GM12874 (cell line): ENCODE data around the gene TPST2.

Experiments
- TF ChIP-seq, protein P1 (sequence below): IDR thresholded peaks from 2 replicates; pipeline ENCODE4 v1.5.1; 2011; ENCODE audit warnings: low read depth, mild to moderate bottlenecking, control low read depth, low read length, moderate library complexity; ENCODE audit not compliant: insufficient read depth

Gene TPST2

DNA sequence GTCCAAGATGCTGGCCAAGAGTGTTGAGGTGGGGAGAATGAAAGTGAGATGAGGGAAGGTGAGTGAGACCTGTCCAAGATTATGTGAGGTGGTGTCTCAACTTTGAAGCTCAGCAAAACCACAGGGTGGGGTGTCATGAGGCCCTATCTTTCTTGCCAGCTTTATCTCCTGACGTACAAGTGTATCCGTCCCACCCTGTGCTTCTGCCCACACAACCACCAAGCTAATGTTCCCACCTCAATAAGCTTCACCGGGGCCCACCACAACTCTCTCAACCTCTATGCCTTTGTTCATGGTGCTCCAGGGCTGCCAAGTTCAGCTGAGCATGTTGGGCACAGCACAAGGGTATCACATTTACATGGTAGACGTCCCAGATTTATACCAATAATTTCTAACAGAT lies 7.1 kb upstream of the TPST2 start:
- TF ChIP-seq, protein P1, sequence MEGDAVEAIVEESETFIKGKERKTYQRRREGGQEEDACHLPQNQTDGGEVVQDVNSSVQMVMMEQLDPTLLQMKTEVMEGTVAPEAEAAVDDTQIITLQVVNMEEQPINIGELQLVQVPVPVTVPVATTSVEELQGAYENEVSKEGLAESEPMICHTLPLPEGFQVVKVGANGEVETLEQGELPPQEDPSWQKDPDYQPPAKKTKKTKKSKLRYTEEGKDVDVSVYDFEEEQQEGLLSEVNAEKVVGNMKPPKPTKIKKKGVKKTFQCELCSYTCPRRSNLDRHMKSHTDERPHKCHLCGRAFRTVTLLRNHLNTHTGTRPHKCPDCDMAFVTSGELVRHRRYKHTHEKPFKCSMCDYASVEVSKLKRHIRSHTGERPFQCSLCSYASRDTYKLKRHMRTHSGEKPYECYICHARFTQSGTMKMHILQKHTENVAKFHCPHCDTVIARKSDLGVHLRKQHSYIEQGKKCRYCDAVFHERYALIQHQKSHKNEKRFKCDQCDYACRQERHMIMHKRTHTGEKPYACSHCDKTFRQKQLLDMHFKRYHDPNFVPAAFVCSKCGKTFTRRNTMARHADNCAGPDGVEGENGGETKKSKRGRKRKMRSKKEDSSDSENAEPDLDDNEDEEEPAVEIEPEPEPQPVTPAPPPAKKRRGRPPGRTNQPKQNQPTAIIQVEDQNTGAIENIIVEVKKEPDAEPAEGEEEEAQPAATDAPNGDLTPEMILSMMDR, result no peak

DNA sequence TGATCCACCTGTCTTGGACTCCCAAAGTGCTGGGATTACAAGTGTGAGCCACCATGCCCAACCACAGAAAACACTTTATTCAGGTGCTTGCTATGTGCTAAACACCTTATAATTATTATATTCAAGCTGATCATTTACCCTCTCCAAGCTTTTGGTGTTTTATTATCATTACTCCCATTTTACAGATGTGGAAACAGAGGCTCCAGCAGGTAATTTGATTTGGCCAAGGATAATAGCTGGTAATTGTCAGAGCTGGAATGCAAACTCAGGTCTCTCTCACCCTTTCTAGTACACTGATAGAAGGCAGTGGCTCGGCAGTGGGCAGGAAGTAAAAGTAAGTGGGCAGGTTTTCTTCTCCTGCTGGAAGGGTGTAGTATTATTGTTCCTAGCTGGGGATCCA lies 3.8 kb upstream of the TPST2 start:
- TF ChIP-seq, protein P1, result no peak

DNA sequence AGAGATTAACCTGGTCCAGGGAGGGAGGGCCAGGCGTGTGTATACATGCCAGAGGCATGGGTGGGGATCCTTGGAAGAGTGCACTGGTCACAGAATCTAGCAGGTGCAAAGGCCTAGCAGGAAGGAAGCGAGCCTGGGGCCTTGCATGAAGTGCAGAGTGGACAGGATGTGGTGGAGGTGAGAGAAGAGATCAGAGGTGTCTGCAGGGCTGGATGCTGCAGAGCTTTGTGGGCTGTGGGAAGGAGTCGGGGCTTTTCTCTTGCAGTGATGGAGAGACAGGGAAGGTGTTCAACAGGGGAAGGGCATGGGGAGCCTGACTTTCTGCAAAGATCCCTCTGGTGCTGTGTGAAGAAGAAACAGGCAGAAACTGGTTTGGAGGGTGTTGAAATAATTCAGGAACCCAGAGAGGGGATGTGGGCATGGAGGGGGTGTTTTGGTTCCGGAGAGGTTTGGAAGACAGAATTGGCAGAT lies 2.5 kb upstream of the TPST2 start:
- TF ChIP-seq, protein P1, result no peak

DNA sequence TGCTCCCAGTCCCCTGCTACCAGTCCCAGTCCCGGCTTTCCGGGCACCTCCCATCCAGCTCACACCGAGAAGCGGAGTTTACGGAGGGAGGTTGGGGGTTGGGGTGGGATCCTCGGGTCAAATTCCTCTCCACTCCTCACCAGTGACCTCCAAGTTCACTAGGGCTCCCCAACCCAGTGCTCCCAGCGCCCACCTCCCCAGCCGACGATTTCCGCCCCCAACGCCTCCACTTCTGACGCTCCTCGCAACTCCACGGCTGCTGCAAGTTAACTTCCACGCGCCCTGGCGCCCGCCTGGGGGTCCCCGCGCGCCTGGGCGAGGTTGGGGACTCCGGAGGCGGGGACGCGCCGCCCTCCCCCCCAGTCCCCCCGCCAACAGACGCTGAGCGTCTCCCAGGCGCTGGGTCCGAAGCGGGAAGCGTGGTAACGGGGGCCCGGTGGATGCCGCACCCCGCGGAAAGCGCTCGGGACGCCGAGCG lies 526 bp downstream of the TPST2 start:
- TF ChIP-seq, protein P1, result no peak

DNA sequence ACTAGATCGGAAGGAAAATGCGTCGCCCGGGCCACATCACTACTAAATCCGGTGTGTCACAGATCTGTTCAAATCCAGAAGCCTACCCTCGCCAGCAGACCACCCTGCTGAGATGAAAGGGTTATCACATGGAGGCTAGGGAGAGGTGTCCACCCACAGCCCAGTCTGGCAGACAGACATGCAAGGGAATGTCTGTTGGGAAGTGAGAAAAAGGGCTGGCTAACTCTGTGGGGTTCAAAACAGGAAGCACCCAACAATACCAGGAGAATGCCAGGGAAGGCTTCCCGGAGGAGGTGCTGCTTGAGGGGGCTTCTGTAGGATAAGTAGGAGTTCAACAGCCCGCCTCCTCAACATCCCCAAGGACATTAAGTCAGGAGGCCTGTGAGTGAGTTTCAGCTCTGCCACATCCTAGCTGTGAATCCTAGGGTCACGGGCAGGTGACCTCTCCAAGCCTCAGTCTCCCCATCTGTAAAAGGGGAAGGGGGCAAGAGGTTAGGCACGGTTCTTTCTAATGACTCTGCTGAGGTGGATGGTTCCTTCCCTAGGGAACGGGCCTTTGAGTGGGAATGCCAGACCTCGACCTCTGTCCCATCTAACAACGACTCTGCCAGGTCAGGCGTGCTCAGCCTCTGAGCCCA lies 1.1 kb downstream of the TPST2 start:
- TF ChIP-seq, protein P1, result no peak

DNA sequence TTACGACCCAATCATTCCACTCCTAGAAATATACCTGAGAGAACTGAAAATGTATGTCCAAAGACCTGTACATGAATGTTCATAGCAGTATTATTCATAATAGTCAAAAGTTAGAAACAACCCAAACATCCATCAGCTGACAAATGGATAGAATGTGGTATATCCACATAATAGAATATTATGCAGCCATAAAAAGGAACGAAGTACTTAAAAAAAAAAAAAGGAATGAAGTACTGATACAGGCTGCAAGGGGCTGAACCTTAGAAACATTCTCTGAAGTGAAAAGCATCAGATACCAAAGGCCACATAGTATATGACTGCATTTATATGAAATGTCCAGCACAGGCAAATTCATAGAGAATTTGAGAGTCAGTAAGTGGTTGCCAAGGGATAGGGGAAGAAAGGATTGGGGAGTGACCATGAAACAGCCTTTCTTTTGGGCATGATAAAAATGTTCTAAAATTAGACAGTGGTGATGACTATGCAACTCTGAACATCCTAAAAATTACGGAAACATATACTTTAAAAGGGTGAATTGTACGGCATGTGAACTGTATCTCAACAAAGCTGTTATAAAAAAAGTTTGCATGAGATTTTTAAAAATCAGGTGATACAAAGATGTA lies 1.8 kb downstream of the TPST2 start:
- TF ChIP-seq, protein P1, result no peak

DNA sequence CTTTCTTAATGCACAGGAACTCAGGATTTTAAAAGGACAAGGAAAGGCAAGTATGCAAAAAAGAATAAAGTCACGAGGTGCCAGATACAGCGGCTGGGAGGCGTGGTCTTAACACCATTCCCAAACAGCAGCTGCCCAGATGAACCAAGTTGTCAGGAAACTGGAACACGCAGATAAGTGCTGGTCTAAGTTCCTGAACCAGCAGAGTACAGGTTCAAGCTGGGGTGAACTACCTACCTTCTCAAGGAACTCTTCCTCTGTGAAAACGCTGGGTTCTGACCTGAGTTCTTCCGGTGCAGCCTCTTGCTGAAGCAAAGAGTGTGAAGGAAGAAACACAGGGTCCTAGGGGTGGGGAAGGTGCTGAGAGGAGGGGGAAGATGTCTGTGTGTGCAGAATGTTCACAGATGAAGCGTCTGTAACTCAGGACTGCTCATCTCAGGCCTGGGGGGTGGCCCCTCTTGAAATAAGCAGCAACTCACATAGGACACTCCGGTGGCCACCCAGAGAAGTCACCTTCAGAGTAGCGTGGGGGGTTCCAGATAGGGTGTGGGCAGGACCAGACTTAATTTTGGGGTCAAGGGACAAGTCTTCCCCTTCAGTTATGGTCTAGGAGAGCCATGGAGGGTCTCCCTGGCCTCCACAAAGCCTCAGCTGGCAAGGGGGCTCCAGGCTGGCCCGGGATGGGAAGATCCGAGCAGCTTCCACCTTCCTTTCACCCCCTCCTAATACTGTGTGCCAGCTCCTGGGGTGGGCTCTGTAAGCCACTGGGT lies 3.2 kb downstream of the TPST2 start:
- TF ChIP-seq, protein P1, result no peak
